HUES64 (cell line): ENCODE results near the gene RNU2-63P. TPM values are rescaled to one million over a fixed set of nuclear protein-coding genes. Genes with fewer than 3 reads are reported as not detected.

Experiments used
- H3K27ac ChIP-seq: 2 replicates; pipeline ENCODE4 v1.7.0; 2013; ENCODE audit warnings: low read depth, low read length, inconsistent platforms
- H3K27me3 ChIP-seq: 2 replicates; pipeline ENCODE4 v1.6.1; 2013; ENCODE audit warnings: mild to moderate bottlenecking, low read length; ENCODE audit not compliant: insufficient read depth
- H3K36me3 ChIP-seq: 2 replicates; pipeline ENCODE4 v1.6.1; 2013; ENCODE audit warnings: mild to moderate bottlenecking, low read length; ENCODE audit not compliant: insufficient read depth
- H3K4me1 ChIP-seq: 2 replicates; pipeline ENCODE4 v1.6.1; 2013; ENCODE audit warnings: mild to moderate bottlenecking, low read length, moderate library complexity; ENCODE audit not compliant: insufficient read depth
- H3K4me3 ChIP-seq: 2 replicates; pipeline ENCODE4 v1.5.1; 2013; ENCODE audit warnings: mild to moderate bottlenecking, low read length, moderate library complexity
- H3K9ac ChIP-seq: 2 replicates; pipeline ENCODE4 v1.6.1; 2013; ENCODE audit warnings: mild to moderate bottlenecking, low read depth, low read length
- H3K9me3 ChIP-seq: 2 replicates; pipeline ENCODE4 v1.6.1; 2013; ENCODE audit warnings: low read depth, low read length; ENCODE audit not compliant: insufficient read depth
- WGBS: fragments of 150-250, 120-280 bp; methylation state at CpG from one replicate; pipeline ENCODE4 v1.1.7; 2013; ENCODE audit warnings: missing lambda C conversion rate; 5-methylcytosine and 5-hydroxymethylcytosine counted together
- polyA plus RNA-seq, 2 experiments: library from polyadenylated mRNA; stranded (reverse); fragments of 50-300 nt; gene quantifications; one replicate each; pipeline ENCODE4 v1.2.3, GENCODE V29; 2013

The RNU2-63P gene
- 37.0 TPM for polyA plus RNA-seq (2013, experiment 1 of 2)
- polyA plus RNA-seq (2013, experiment 2 of 2), result 49.6 TPM

- H3K4me3 ChIP-seq, result peak within 1 kb of the TSS; percentile 86
- peak within 1 kb of the TSS; percentile 98 for H3K9ac ChIP-seq
- no peaks in the 10 kb centered on the region for H3K36me3 ChIP-seq
- peaks cover 7% of the 10 kb centered on the region; the same call in 1 of the 2 replicates for H3K4me1 ChIP-seq
- peaks cover 4% of the 10 kb centered on the region; the same call in 1 of the 2 replicates for H3K9me3 ChIP-seq
- H3K27me3 ChIP-seq, result peaks cover 4% of the 10 kb centered on the region; the same call in 1 of the 2 replicates
- WGBS, result 3% methylated on average over 34 of the region's 34 CpGs
- H3K27ac ChIP-seq, result peak within 1 kb of the TSS; percentile 93
Observed at GRCh38 chr2:88016086-88016959, at the start of gene RNU2-63P. RNU2-63P (minus strand) TSS chr2:88016547.

GRCh38 chr2:88061295-88061694, 44.9 kb upstream of the RNU2-63P start:
- Histone ChIP-seq H3K27me3 (no peaks in the 10 kb centered on the region), H3K9me3 (no peaks in the 10 kb centered on the region), H3K36me3 (no peaks in the 10 kb centered on the region), H3K4me3 (no peak overlapping the region), H3K27ac (no peak overlapping the region), H3K9ac (no peak overlapping the region), H3K4me1 (peaks cover 4% of the 10 kb centered on the region; the same call in 1 of the 2 replicates)
- 98% methylated on average over 3 of the region's 3 CpGs for WGBS

- H3K27me3 ChIP-seq, result no peaks in the 10 kb centered on the region
- H3K36me3 ChIP-seq, result no peaks in the 10 kb centered on the region
- no peaks in the 10 kb centered on the region for H3K9me3 ChIP-seq
- H3K4me1 ChIP-seq, result peaks cover 8% of the 10 kb centered on the region; the same call in 1 of the 2 replicates
- 70% methylated on average over 2 of the region's 2 CpGs for WGBS
- H3K27ac ChIP-seq, result no peak overlapping the region
- H3K4me3 ChIP-seq, result no peak overlapping the region
- no peak overlapping the region for H3K9ac ChIP-seq
Observed at GRCh38 chr2:88060907-88061275, 44.5 kb upstream of the RNU2-63P start.

GRCh38 chr2:88059979-88060906, 43.9 kb upstream of the RNU2-63P start:
- Histone ChIP-seq H3K36me3 (no peaks in the 10 kb centered on the region), H3K4me3 (no peak overlapping the region), H3K9me3 (no peaks in the 10 kb centered on the region), H3K9ac (no peak overlapping the region), H3K27ac (no peak overlapping the region), H3K4me1 (peaks cover 8% of the 10 kb centered on the region; the same call in 1 of the 2 replicates), H3K27me3 (no peaks in the 10 kb centered on the region)
- 64% methylated on average over 5 of the region's 5 CpGs for WGBS

GRCh38 chr2:88058191-88058590, 41.8 kb upstream of the RNU2-63P start:
- no peak overlapping the region for H3K4me3 ChIP-seq
- peaks cover 7% of the 10 kb centered on the region for H3K36me3 ChIP-seq
- peaks cover 17% of the 10 kb centered on the region; the same call in 1 of the 2 replicates for H3K4me1 ChIP-seq
- H3K27ac ChIP-seq, result no peak overlapping the region
- no peaks in the 10 kb centered on the region for H3K27me3 ChIP-seq
- H3K9ac ChIP-seq, result no peak overlapping the region
- WGBS, result 90% methylated on average over 5 of the region's 5 CpGs
- H3K9me3 ChIP-seq, result no peaks in the 10 kb centered on the region

- Histone ChIP-seq H3K4me1 (peaks cover 17% of the 10 kb centered on the region; the same call in 1 of the 2 replicates), H3K9ac (no peak overlapping the region), H3K27me3 (no peaks in the 10 kb centered on the region), H3K9me3 (no peaks in the 10 kb centered on the region), H3K4me3 (no peak overlapping the region), H3K36me3 (peaks cover 11% of the 10 kb centered on the region), H3K27ac (no peak overlapping the region)
- 77% methylated on average over 4 of the region's 4 CpGs for WGBS
Observed at GRCh38 chr2:88057437-88057844, 41.1 kb upstream of the RNU2-63P start.

- H3K27ac ChIP-seq, result peak within 1 kb of the TSS; percentile 92
- no peaks in the 10 kb centered on the region for H3K27me3 ChIP-seq
- H3K4me1 ChIP-seq, result peaks cover 14% of the 10 kb centered on the region; the same call in 1 of the 2 replicates
- H3K36me3 ChIP-seq, result peaks cover 12% of the 10 kb centered on the region
- under 1% methylated on average over 77 of the region's 77 CpGs for WGBS
- H3K9ac ChIP-seq, result peak within 1 kb of the TSS; percentile 92
- no peaks in the 10 kb centered on the region for H3K9me3 ChIP-seq
- peak within 1 kb of the TSS; percentile 89 for H3K4me3 ChIP-seq
Observed at GRCh38 chr2:88055371-88056128, 39.2 kb upstream of the RNU2-63P start, which contains the start of gene KRCC1. KRCC1 (minus strand) TSS chr2:88055783; CDS start chr2:88028563, 27,220 bp downstream.

GRCh38 chr2:88054782-88055370, 38.5 kb upstream of the RNU2-63P start:
- peak overlapping the region; percentile 89 for H3K4me3 ChIP-seq
- H3K27ac ChIP-seq, result peak overlapping the region; percentile 92
- 18% methylated on average over 25 of the region's 25 CpGs for WGBS
- peak overlapping the region; percentile 92 for H3K9ac ChIP-seq
- peaks cover 12% of the 10 kb centered on the region for H3K36me3 ChIP-seq
- no peaks in the 10 kb centered on the region for H3K27me3 ChIP-seq
- H3K4me1 ChIP-seq, result peaks cover 13% of the 10 kb centered on the region; the same call in 1 of the 2 replicates
- no peaks in the 10 kb centered on the region for H3K9me3 ChIP-seq

GRCh38 chr2:88053934-88054781, 37.8 kb upstream of the RNU2-63P start:
- 58% methylated on average over 10 of the region's 10 CpGs for WGBS
- H3K9me3 ChIP-seq, result no peaks in the 10 kb centered on the region
- H3K4me1 ChIP-seq, result peaks cover 13% of the 10 kb centered on the region; the same call in 1 of the 2 replicates
- H3K9ac ChIP-seq, result peak overlapping the region; percentile 92
- H3K4me3 ChIP-seq, result peak overlapping the region; percentile 89
- H3K27me3 ChIP-seq, result no peaks in the 10 kb centered on the region
- H3K36me3 ChIP-seq, result peaks cover 12% of the 10 kb centered on the region
- H3K27ac ChIP-seq, result no peak overlapping the region
